Neural cell (in vitro differentiated cells): Measurements from ENCODE around the gene ARHGDIG.

Source experiments
- POLR2AphosphoS5 ChIP-seq: IDR thresholded peaks from 2 replicates; pipeline ENCODE4 v1.6.1; 2012
- REST ChIP-seq: IDR thresholded peaks from 2 replicates; pipeline ENCODE4 v1.6.1; 2012; ENCODE audit warnings: borderline replicate concordance
- TF ChIP-seq, protein P1 (sequence below): fragments of 450-650 bp; IDR thresholded peaks from 2 replicates; pipeline ENCODE4 v1.5.1; 2014; ENCODE audit warnings: antibody characterized with exemption, mild to moderate bottlenecking, moderate library complexity; ENCODE audit not compliant: poor library complexity, severe bottlenecking

DNA sequence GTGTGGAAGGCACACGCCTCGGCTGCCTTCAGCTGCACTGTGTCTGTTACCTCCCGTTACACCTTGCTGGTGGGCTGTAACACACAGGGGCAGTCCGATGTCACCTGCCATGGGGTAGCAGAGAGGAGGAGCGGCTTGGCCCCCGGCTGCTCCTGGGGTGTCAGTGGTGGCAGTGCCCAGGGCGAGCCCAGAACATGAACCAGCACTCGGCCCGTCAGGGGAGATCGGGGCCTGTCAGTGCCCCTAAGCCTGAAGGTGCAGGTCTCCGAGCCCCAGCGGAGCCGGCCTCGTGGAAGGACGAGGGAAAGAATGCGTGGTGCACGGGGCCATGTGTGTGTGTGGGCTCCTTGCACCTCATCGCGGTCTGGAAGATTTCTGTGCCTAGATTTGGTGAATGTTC lies 20.1 kb upstream of the ARHGDIG start:
- TF ChIP-seq, protein P1, sequence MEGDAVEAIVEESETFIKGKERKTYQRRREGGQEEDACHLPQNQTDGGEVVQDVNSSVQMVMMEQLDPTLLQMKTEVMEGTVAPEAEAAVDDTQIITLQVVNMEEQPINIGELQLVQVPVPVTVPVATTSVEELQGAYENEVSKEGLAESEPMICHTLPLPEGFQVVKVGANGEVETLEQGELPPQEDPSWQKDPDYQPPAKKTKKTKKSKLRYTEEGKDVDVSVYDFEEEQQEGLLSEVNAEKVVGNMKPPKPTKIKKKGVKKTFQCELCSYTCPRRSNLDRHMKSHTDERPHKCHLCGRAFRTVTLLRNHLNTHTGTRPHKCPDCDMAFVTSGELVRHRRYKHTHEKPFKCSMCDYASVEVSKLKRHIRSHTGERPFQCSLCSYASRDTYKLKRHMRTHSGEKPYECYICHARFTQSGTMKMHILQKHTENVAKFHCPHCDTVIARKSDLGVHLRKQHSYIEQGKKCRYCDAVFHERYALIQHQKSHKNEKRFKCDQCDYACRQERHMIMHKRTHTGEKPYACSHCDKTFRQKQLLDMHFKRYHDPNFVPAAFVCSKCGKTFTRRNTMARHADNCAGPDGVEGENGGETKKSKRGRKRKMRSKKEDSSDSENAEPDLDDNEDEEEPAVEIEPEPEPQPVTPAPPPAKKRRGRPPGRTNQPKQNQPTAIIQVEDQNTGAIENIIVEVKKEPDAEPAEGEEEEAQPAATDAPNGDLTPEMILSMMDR: no peak
- TF ChIP-seq REST (no peak), POLR2AphosphoS5 (no peak)
